Measurements from ENCODE around the gene C20orf173. TPM values are rescaled to one million over a fixed set of nuclear protein-coding genes. Genes with fewer than 3 reads are reported as not detected.
"Not testable (repeated sequence)": the region's sequence is repeated elsewhere in the genome, so short reads cannot be mapped to it uniquely, and the experiment has no call there.

C20orf173 gene
- total RNA-seq, 3 donors from 2014 or later: not detected

GRCh38 chr20:35525639-35526038 is 3.8 kb downstream of the C20orf173 start:
- no peak for DNase-seq (ENCODE audit: low spot score in 2 of 2)
- no peaks in the 10 kb centered on the region for H3K27me3 ChIP-seq
- H3K36me3 ChIP-seq: no peaks in the 10 kb centered on the region
- no peak overlapping the region for H3K4me3 ChIP-seq
- no peak for TF ChIP-seq CTCF (IDR thresholded peaks at IDR 0.05)
- TF ChIP-seq POLR2A (IDR thresholded peaks at IDR 0.05): no peak
- no peak for TF ChIP-seq POLR2AphosphoS5 (IDR thresholded peaks at IDR 0.05)
- no peaks in the 10 kb centered on the region for H3K9me3 ChIP-seq
- H3K27ac ChIP-seq: no peak overlapping the region
- no peaks in the 10 kb centered on the region for H3K4me1 ChIP-seq
- intact Hi-C loops (cut with DNase I; ENCODE audit: low total_unique reads): loop anchor here (10.0 kb wide), 1 partner anchor 369 kb away; no protein-coding TSS in a partner anchor

DNA sequence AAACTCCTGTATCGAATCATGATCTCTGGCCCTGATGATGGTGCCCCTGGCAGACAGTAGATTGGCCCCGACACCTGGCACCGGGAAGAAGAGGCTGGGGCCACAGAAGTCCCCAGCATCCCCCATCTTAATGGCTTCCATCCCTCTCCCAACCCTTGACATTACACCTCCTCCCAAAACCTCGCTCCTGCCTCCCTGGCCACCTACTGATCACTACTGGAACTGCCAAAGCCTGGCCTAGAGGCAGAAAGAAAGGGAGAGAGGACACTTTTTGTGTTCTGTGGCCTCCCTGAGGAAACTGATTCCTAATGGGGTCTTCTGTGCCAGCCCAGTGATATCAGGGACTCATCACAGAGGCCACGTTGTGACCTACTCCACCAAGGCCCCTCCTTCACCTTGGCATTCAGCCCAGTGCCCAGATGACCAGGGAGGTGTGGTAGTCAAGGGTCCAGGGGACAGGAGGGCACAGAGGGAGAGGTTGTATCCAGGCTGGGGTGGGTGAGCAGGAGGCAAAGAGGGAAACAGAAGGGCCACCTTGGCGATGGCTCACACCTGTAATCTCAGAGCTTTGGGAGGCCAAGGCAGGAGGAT is 6.1 kb downstream of the C20orf173 start:
- Histone ChIP-seq H3K9me3 (no peaks in the 10 kb centered on the region), H3K27ac (no peak overlapping the region), H3K36me3 (no peaks in the 10 kb centered on the region), H3K27me3 (no peaks in the 10 kb centered on the region), H3K4me1 (no peaks in the 10 kb centered on the region), H3K4me3 (no peak overlapping the region)
- peak in 1 of 3 donors; percentile 8 for TF ChIP-seq CTCF (IDR thresholded peaks at IDR 0.05)
- no peak for TF ChIP-seq POLR2A (IDR thresholded peaks at IDR 0.05)
- no peak for DNase-seq (ENCODE audit: low spot score in 2 of 2)
- intact Hi-C loops (cut with DNase I; ENCODE audit: low total_unique reads): loop anchor here (10.0 kb wide), 1 partner anchor 371 kb away; no protein-coding TSS in a partner anchor

DNA sequence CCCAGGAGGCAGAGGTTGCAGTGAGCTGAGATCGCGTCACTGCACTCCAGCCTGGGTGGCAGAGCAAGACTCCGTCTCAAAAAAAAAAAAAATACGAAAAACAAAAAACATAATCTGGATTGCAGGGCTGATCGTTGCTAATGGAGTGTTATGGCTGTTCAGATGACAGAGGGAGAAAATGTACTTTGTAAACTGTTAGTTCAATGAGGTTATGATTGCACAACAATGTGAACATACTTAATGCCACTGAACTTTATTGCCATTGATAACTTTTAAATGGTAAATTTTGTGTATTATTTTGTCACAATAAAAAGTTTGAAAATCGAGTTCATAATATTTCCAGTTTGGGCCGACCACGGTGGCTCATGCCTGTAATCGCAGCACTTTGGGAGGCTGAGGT is 10.5 kb downstream of the C20orf173 start:
- no peaks in the 10 kb centered on the region for H3K27me3 ChIP-seq
- intact Hi-C loops (cut with DNase I; ENCODE audit: low total_unique reads): no loop called here
- H3K4me1 ChIP-seq: no peaks in the 10 kb centered on the region
- no peak overlapping the region for H3K4me3 ChIP-seq
- H3K27ac ChIP-seq: no peak overlapping the region
- TF ChIP-seq CTCF (IDR thresholded peaks at IDR 0.05) (no peak), POLR2AphosphoS5 (IDR thresholded peaks at IDR 0.05) (no peak), POLR2A (IDR thresholded peaks at IDR 0.05) (no peak)
- DNase-seq (ENCODE audit: low spot score in 2 of 2): no peak
- no peaks in the 10 kb centered on the region for H3K9me3 ChIP-seq
- no peaks in the 10 kb centered on the region for H3K36me3 ChIP-seq

DNA sequence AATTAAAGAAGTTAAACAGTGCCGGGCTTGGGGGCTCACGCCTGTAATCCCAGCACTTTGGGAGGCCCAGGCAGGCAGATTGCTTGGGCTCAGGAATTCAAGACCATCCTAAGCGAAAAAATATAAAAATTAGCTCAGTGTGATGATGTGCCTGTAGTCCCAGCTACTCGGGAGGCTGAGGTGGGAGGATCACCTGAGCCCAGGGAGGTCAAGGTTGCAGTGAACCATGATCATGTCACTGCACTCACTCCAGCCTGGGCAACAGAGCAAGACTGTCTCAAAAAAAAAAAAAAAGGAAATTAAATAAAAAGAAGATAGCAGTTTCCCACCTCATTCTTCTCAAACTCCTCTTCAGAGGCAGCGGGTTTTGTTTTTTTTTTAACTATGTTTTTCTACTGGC is 11.7 kb downstream of the C20orf173 start:
- H3K4me1 ChIP-seq; intact Hi-C loops (cut with DNase I; ENCODE audit: low total_unique reads); H3K36me3 ChIP-seq; H3K27ac ChIP-seq; DNase-seq (ENCODE audit: low spot score in 2 of 2); H3K4me3 ChIP-seq; H3K27me3 ChIP-seq; H3K9me3 ChIP-seq: not testable (repeated sequence)

- H3K4me3 ChIP-seq: no peak overlapping the region
- no peak for DNase-seq (ENCODE audit: low spot score in 2 of 2)
- H3K4me1 ChIP-seq: no peaks in the 10 kb centered on the region
- TF ChIP-seq POLR2AphosphoS5 (IDR thresholded peaks at IDR 0.05): no peak
- no peak for TF ChIP-seq CTCF (IDR thresholded peaks at IDR 0.05)
- TF ChIP-seq POLR2A (IDR thresholded peaks at IDR 0.05): no peak
- H3K27ac ChIP-seq: no peak overlapping the region
- H3K27me3 ChIP-seq: no peaks in the 10 kb centered on the region
- H3K9me3 ChIP-seq: no peaks in the 10 kb centered on the region
- H3K36me3 ChIP-seq: no peaks in the 10 kb centered on the region
- intact Hi-C loops (cut with DNase I; ENCODE audit: low total_unique reads): no loop called here
Observed at GRCh38 chr20:35517125-35517524, 12.3 kb downstream of the C20orf173 start.

All from breast epithelium (tissue), 4 donors.